Keratinocyte (primary cell): ENCODE results near the gene ITPR1. TPM values are rescaled to one million over a fixed set of nuclear protein-coding genes. Genes with fewer than 3 reads are reported as not detected.

Experiments used
- DNase-seq: peaks from one replicate; pipeline ENCODE4 v3.0.0-alpha.2; 2011; ENCODE audit warnings: low read depth, missing footprints, low spot score
- FAIRE-seq: peaks from 2 replicates; lab custom pipeline; 2011; peaks lifted over from hg19 to GRCh38; lab: Jason Lieb, UNC
- H2AFZ ChIP-seq: 2 replicates; pipeline ENCODE4 v1.6.0; 2012; ENCODE audit warnings: low read length, control low read depth, inconsistent platforms; ENCODE audit not compliant: control insufficient read depth
- H3K27ac ChIP-seq: 2 replicates; pipeline ENCODE4 v1.5.1; 2011; ENCODE audit warnings: low read length; ENCODE audit not compliant: control insufficient read depth, insufficient read depth
- H3K27me3 ChIP-seq: 3 replicates; pipeline ENCODE4 v1.6.0; 2011; ENCODE audit warnings: low read length; ENCODE audit not compliant: control insufficient read depth, insufficient read depth; ENCODE audit errors: extremely low read depth
- H3K36me3 ChIP-seq, 2 experiments: 2 replicates in 1 of 2; 3 replicates in 1 of 2; pipeline ENCODE4 v1.5.1; 2011; ENCODE audit warnings: low read length in 2 of 2, mild to moderate bottlenecking in 1 of 2; ENCODE audit not compliant: control insufficient read depth in 2 of 2, insufficient read depth in 2 of 2; ENCODE audit errors: extremely low read depth in 1 of 2
- H3K4me1 ChIP-seq: 3 replicates; pipeline ENCODE4 v1.5.1; 2011; ENCODE audit warnings: low read length; ENCODE audit not compliant: control insufficient read depth, insufficient read depth; ENCODE audit errors: extremely low read depth
- H3K4me2 ChIP-seq: 3 replicates; pipeline ENCODE4 v1.6.0; 2011; ENCODE audit warnings: low read depth, low read length; ENCODE audit not compliant: control insufficient read depth, insufficient read depth; ENCODE audit errors: extremely low read depth
- H3K4me3 ChIP-seq, 3 experiments: fragments of 200-600 bp in 1 of 3; sonication (generic) in 1 of 3; 2 replicates in 2 of 3; 3 replicates in 1 of 3; pipeline ENCODE4 v1.5.1; 2011 to 2016; ENCODE audit warnings: low read length in 3 of 3, mild to moderate bottlenecking in 3 of 3, control low read depth in 2 of 3, inconsistent platforms in 1 of 3, low read depth in 1 of 3, mixed read lengths in 1 of 3, mixed run types in 1 of 3, moderate library complexity in 1 of 3; ENCODE audit not compliant: control insufficient read depth in 2 of 3, insufficient read depth in 2 of 3; ENCODE audit errors: extremely low read depth in 1 of 3
- H3K79me2 ChIP-seq: 2 replicates; pipeline ENCODE4 v1.6.0; 2012; ENCODE audit warnings: low read length; ENCODE audit not compliant: control insufficient read depth, insufficient read depth
- H3K9ac ChIP-seq: 3 replicates; pipeline ENCODE4 v1.6.0; 2011; ENCODE audit warnings: low read length; ENCODE audit not compliant: control insufficient read depth, insufficient read depth; ENCODE audit errors: extremely low read depth
- H3K9me1 ChIP-seq: 3 replicates; pipeline ENCODE4 v1.6.0; 2011; ENCODE audit warnings: low read length; ENCODE audit not compliant: control insufficient read depth, insufficient read depth; ENCODE audit errors: extremely low read depth
- H3K9me3 ChIP-seq: 2 replicates; pipeline ENCODE4 v1.5.1; 2012; ENCODE audit warnings: low read depth, low read length; ENCODE audit not compliant: control insufficient read depth
- H4K20me1 ChIP-seq: 3 replicates; pipeline ENCODE4 v1.6.0; 2011; ENCODE audit warnings: low read length; ENCODE audit not compliant: control insufficient read depth, insufficient read depth; ENCODE audit errors: extremely low read depth
- CTCF ChIP-seq, 3 experiments: IDR thresholded peaks in 1 of 3; conservative IDR thresholded peaks in 1 of 3; optimal IDR thresholded peaks in 1 of 3; 2 replicates in 2 of 3; 3 replicates in 1 of 3; pipeline versions ENCODE3 to v1.5.1; 2011; ENCODE audit warnings: low read length in 3 of 3, mild to moderate bottlenecking in 3 of 3, moderate library complexity in 2 of 3, control low read depth in 1 of 3, inconsistent platforms in 1 of 3; ENCODE audit not compliant: insufficient read depth in 2 of 3; ENCODE audit errors: extremely low read depth in 1 of 3
- EZH2 ChIP-seq: IDR thresholded peaks from one replicate; pipeline ENCODE4 v1.6.1; 2012; ENCODE audit warnings: inconsistent platforms, mild to moderate bottlenecking, low read length, moderate library complexity
- dilution Hi-C: fragments of 300-500 bp; cut with MboI; formaldehyde crosslinking; loops from one replicate; pipeline ENCODE4 v1.7.0; 2020; ENCODE audit warnings: low sequenced_read_pairs; ENCODE audit not compliant: extremely low pct_ligation_motif_present
- polyA plus RNA-seq, 5 experiments: library from polyadenylated mRNA; depleted of rRNA in 3 of 5; stranded (reverse) in 3 of 5; stranded (forward) in 1 of 5; unstranded in 1 of 5; fragments of >200 nt; gene quantifications; 1 replicate in 1 of 5; 2 replicates in 3 of 5; 3 replicates in 1 of 5; pipeline versions ENCODE4 v1.2.1 to v1.2.3, GENCODE V29; 2011 to 2012; ENCODE audit warnings: missing spikeins in 2 of 5, low read depth in 1 of 5, low replicate concordance in 1 of 5

ITPR1 gene
- polyA plus RNA-seq, 1 donor (not counting 4 experiments of a cell fraction or from before 2014, with no cell fraction given) = 3.5 TPM

- dilution Hi-C loops = no loop called here
Observed at GRCh38 chr3:4551794-4552442, 58.8 kb downstream of the ITPR1 start.

GRCh38 chr3:4552811-4553210, 59.7 kb downstream of the ITPR1 start:
- no peaks in the 10 kb centered on the region for H3K27me3 ChIP-seq
- DNase-seq (no peak), FAIRE-seq (no peak)
- H2AFZ ChIP-seq = no peak overlapping the region
- no peaks in the 10 kb centered on the region for H4K20me1 ChIP-seq
- TF ChIP-seq EZH2 (no peak), CTCF (optimal IDR thresholded peaks at IDR 0.05 in 1 of 3, IDR thresholded peaks at IDR 0.05 in 1 of 3, conservative IDR thresholded peaks at IDR 0.05 in 1 of 3; ENCODE audit: extremely low read depth in 1 of 3, insufficient read depth in 2 of 3, low read length in 3 of 3) (no peak)
- dilution Hi-C loops = no loop called here
- H3K4me1 ChIP-seq = no peaks in the 10 kb centered on the region
- no peak overlapping the region for H3K4me2 ChIP-seq
- no peak overlapping the region for H3K27ac ChIP-seq
- no peaks in the 10 kb centered on the region for H3K36me3 ChIP-seq
- H3K79me2 ChIP-seq = no peaks in the 10 kb centered on the region
- no peak overlapping the region for H3K4me3 ChIP-seq
- H3K9me3 ChIP-seq = no peaks in the 10 kb centered on the region
- no peak overlapping the region for H3K9ac ChIP-seq
- H3K9me1 ChIP-seq = no peaks in the 10 kb centered on the region

More at GRCh38 chr3:4551794-4552442, 58.8 kb downstream of the ITPR1 start:
- H4K20me1 ChIP-seq = no peaks in the 10 kb centered on the region
- no peaks in the 10 kb centered on the region for H3K4me1 ChIP-seq
- no peak overlapping the region for H3K9ac ChIP-seq
- no peaks in the 10 kb centered on the region for H3K27me3 ChIP-seq
- H3K9me3 ChIP-seq = no peaks in the 10 kb centered on the region
- TF ChIP-seq CTCF (optimal IDR thresholded peaks at IDR 0.05 in 1 of 3, IDR thresholded peaks at IDR 0.05 in 1 of 3, conservative IDR thresholded peaks at IDR 0.05 in 1 of 3; ENCODE audit: extremely low read depth in 1 of 3, insufficient read depth in 2 of 3, low read length in 3 of 3) (no peak), EZH2 (no peak)
- H3K79me2 ChIP-seq = no peaks in the 10 kb centered on the region
- H3K4me2 ChIP-seq = no peak overlapping the region
- H3K36me3 ChIP-seq = no peaks in the 10 kb centered on the region
- H2AFZ ChIP-seq = no peak overlapping the region
- H3K27ac ChIP-seq = no peak overlapping the region
- H3K9me1 ChIP-seq = no peaks in the 10 kb centered on the region
- DNase-seq = no peak
- no peak for FAIRE-seq
- no peak overlapping the region for H3K4me3 ChIP-seq
